Gastrocnemius medialis (tissue), 4 donors: ENCODE results near the gene VPS37C.

ENCODE experiments used
- CTCF ChIP-seq, 5 experiments: fragments of 450-650 bp in 3 of 5; fragments of 200-600 bp in 2 of 5; sonication (generic) in 2 of 5; IDR thresholded peaks in 4 of 5; conservative IDR thresholded peaks in 1 of 5; 1 replicate in 4 of 5; 2 replicates in 1 of 5; pipeline ENCODE4 v1.5.1; 2016 to 2019; ENCODE audit warnings: antibody characterized with exemption in 5 of 5, mild to moderate bottlenecking in 3 of 5, moderate library complexity in 3 of 5
- POLR2A ChIP-seq, 2 donors: fragments of 450-650 bp; IDR thresholded peaks; one replicate each; pipeline ENCODE4 v1.6.1; 2017; ENCODE audit warnings: antibody characterized with exemption in 2 of 2, mild to moderate bottlenecking in 2 of 2, moderate library complexity in 2 of 2

GRCh38 chr11:61168800-61169199 is 7.6 kb upstream of the VPS37C start:
- TF ChIP-seq CTCF (IDR thresholded peaks at IDR 0.05 in 4 of 5, conservative IDR thresholded peaks at IDR 0.05 in 1 of 5) (no peak), POLR2A (IDR thresholded peaks at IDR 0.05) (no peak)
